MM.1S (cell line): ENCODE results near the gene MUC3A.

ENCODE experiments used
- CTCF ChIP-seq: fragments of 300-600 bp; sonication (generic); IDR thresholded peaks from 2 replicates; pipeline ENCODE4 v1.5.1; 2016; ENCODE audit warnings: antibody characterized with exemption, low read length, mixed read lengths
- EZH2 ChIP-seq: fragments of 300-600 bp; sonication (generic); optimal IDR thresholded peaks from 2 replicates; pipeline ENCODE3; 2017; ENCODE audit warnings: low read depth, mild to moderate bottlenecking, antibody characterized with exemption, low read length, mixed read lengths
- EZH2phosphoT487 ChIP-seq: fragments of 300-600 bp; sonication (generic); IDR thresholded peaks from 2 replicates; pipeline ENCODE4 v1.6.1; 2018; ENCODE audit warnings: antibody characterized with exemption, low read length

- TF ChIP-seq CTCF (no peak), EZH2phosphoT487 (no peak), EZH2 (no peak)
Observed at GRCh38 chr7:100946766-100947365, 2.5 kb upstream of the MUC3A start.
